Hematopoietic multipotent progenitor cell (in vitro differentiated cells): ENCODE data around the gene TMEM116. TPM values are rescaled to one million over a fixed set of nuclear protein-coding genes. Genes with fewer than 3 reads are reported as not detected.
A peak's percentile ranks its signal among the peaks of the same experiment; 100 is the strongest.

Experiments
- DNase-seq, 3 donors: peaks; one replicate each; pipeline ENCODE4 v3.0.0-alpha.2; 2011 to 2015; ENCODE audit warnings: low read depth in 2 of 3, low spot score in 2 of 3
- small RNA-seq: library from RNA; depleted of rRNA; stranded (forward); fragments of <200 nt; gene quantifications from one replicate; pipeline ENCODE3, GENCODE V24; 2012
- total RNA-seq: library from RNA; depleted of rRNA; stranded (reverse); fragments of >200 nt; gene quantifications from one replicate; pipeline ENCODE4 v1.2.3, GENCODE V29; 2012

TMEM116 gene
- total RNA-seq, 1 donor: 7.3 TPM

DNA sequence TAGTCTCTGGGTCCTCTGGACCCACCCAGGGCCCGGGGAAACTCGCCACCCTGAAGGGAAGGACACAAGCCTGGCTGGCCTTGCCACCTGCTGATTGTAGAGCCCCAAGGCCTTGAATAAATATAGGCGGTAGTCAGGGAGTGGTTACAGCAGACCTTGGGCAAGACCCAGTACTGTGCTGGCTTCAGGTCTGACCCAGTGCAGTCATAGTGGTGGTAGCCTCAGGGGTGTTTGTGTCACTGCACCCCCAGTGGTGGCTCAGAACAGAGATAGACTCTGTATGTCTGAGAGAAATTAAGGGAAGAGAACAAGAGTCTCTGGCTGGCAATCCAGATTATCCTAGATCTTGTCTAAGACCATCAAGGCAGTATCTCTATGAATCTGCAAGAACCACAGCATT is 107.5 kb downstream of the TMEM116 start:
- no peak for DNase-seq

DNA sequence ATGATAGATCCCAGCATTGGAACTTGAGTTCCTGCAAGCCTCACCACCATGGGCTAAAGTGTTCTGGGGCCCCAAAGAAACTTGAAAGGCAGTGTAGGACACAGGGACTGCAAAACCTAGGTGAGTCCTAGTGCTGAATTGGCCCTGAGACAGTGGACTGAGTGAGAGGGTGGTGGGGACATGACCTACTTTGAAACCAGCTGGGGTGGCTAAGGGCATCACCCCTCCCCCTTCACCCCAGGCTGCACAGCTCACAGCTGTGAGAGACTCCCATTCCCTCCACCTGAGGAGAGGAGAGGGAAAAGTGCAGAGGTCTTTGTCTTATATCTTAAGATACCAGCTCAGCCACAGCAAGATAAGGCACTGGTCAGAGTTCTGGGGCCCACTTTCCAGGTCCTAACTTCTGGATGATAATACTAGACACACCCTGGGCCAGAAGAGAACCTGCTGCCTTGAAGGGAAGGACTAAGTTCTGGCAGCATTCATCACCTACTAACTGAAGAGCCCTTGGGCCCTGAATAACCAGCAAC is 108.5 kb downstream of the TMEM116 start:
- DNase-seq: no peak

DNA sequence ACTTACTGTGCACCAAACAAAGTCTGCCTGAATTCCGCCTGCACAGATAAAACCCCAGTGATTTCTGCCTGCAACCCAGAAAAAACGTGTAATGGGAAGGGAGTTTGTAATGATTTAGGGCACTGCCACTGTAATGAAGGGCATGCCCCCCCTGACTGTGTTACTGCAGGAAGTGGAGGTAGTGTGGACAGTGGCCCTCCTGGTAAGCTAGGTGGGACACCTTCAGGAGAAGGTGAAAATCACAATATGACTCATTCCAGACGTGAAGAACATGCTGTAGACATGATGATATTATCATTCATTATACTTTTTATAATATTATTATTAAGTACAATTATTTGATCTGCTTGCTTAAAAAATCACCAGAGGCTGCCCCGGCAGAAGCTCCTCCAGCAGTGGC is 111.8 kb downstream of the TMEM116 start:
- DNase-seq: no peak

DNA sequence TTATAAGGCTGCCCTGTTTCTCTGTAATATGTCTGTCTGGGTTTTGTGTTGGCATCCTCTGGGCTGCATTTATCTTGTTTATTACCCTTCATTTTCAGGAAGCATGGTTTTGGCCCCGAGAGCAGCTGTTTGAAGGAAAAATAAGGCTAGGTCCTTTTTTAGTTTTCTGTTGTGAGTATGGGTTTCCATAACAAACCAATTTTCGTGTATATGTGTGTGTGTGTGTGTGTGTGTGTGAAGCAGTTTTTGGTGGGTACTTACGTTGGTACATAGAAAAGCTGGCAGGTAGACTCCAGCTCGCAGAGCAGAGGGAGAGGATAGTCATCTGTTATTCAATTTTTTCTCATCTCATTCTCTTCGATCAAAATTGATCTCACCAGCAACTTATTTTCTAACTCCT is 118.4 kb downstream of the TMEM116 start:
- peak in 2 of 3 donors; percentile 63 to 91 for DNase-seq

DNA sequence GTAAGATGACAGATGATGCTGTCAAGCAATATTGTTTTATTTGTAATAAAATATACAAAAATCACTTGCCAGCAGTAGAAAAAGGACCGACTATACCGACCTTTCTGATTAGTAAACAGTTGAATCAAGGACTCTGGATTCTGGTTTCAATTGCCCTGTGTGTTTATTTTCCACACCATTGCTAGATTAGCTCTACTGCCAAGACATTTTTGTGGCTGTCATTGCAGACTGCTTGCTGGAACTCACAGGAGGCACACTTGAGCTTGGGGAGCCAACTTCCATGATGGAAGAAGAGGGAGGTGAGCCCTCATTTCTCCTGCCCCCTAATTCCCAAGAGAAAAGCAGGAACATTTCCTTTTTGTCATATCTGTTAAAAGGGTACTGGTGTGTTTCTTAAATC is 119.7 kb downstream of the TMEM116 start:
- DNase-seq: no peak

DNA sequence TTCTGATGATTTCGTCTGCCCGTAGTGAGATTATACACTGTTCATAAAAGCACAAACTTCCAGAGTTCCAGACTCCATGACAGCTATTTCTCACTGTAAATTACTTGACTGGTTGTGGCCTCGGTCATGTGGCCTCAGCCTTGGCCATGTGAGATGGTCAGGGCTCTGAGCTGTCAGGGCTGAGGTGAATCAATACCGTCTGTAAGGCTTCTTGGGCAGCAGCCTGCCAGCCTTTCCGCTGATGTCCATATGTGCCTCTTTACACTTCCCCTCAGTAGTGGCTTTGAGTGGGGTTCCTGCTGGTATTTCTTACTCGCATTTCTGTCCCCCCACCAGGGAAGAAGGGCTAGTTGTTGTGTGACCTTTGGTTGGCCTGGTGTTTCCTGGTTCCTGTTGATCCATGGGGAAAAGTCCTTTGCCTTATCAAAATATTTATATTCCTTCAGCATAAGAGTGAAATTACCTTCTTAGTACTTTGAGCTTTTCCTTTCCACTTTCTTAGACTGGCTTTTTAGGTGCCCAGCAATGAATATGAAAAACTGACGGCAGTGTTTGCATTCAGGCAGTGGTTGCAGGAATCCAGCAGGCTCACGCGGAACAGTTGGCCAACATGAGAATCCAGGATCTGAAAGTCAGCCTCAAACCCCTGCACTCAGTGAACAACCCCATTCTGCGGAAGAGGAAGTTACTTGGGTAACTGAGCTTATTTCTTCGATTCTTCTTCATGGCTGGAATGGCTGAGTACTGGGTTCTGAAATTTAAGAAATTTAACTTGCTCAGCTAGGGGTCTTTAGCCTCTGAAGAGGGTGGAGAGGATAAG is 124.8 kb downstream of the TMEM116 start:
- DNase-seq: no peak

DNA sequence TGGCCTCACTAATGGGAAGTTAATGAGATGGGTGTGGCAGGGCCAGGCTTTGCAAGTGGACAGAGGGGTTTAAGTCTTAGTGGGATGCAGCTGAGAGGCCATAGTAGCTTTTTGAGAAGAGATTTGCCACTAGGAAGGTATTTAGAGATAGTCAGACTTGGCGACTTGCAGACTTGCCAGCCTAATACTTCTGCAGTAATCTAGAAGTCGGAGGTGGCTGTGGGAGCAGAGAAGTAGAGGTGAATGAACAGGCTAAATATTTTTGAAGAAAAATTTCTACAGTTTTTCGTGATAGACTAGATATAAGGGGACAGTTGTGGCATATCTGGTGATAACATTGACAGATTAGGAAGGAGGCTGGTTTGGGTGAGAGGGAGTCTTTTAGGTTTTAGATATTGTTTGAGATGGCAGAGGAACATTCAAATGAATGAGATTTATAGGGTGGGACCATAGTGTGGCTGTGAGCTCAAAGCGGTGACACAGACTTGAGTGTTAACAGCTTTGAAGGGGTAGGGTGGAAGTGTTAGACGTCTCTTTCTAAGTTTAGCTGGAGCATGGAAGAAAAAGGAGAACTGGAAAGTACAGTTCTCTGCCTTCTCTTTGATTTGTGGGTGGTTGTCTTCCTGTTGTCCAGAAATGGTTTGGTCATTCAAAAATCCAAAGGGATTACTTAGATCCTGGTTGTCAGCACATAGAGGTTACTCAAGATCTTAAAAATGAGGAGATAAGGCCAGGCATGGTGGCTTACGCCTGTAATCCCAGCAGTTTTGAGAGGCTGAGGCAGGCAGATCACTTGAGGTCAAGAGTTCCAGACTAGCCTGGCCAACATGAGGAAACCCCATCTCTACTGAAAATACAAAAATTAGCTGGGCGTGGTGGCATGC is 126.1 kb downstream of the TMEM116 start:
- no peak for DNase-seq

DNA sequence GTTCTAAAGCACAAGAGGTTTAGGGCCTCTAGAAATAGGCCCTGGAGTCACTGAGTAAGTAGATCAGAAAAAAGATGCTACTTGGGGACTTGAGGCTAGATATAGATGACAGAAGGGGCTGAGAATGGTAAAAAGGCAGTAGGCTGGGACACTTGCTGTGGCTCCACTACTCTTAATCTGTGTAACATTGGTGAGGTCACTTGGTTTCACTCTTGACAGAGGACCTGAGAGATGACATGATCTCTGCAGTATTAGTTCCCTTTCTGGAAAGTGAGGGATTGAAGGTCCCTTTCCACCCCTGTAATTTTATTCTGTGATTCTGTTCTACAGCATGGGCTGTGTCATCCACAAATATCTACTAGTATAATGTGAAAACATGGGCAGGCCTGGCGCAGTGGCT is 131.2 kb downstream of the TMEM116 start:
- no peak for DNase-seq

Small RNA genes within 50 kb of the gene (small RNA-seq; reads per million reads assigned to genes)
- gene AC004024.1 (not detected), gene MIR3657 (not detected)

Other genes with a start within 250 kb of the TMEM116 start
- 35.3 TPM for gene ALDH2, start 246.2 kb downstream of the TMEM116 start, total RNA-seq
- 25.9 TPM for gene MAPKAPK5, start 170.9 kb downstream of the TMEM116 start, total RNA-seq
- gene ERP29, start 261 bp upstream of the TMEM116 start, total RNA-seq: 79.4 TPM
- gene NAA25, start 95.6 kb upstream of the TMEM116 start, total RNA-seq: 9.7 TPM
- gene TRAFD1, start 112.4 kb upstream of the TMEM116 start, total RNA-seq: 33.4 TPM